OCI-LY1 (cell line): Measurements from ENCODE around the gene GPR45.

Experiments used
- EZH2 ChIP-seq: fragments of 200-600 bp; sonication (generic), shearing (Covaris generic); IDR thresholded peaks from 2 replicates; pipeline ENCODE4 v1.8.0; 2017; ENCODE audit warnings: borderline replicate concordance, mixed run types, mild to moderate bottlenecking, antibody characterized with exemption, low read length, moderate library complexity, mixed read lengths
- TF ChIP-seq, protein P1 (sequence below): fragments of 200-600 bp; sonication (generic), shearing (Covaris generic); IDR thresholded peaks from 2 replicates; pipeline ENCODE4 v1.5.1; 2017; ENCODE audit warnings: mild to moderate bottlenecking, antibody characterized with exemption, low read length, moderate library complexity, mixed read lengths

DNA sequence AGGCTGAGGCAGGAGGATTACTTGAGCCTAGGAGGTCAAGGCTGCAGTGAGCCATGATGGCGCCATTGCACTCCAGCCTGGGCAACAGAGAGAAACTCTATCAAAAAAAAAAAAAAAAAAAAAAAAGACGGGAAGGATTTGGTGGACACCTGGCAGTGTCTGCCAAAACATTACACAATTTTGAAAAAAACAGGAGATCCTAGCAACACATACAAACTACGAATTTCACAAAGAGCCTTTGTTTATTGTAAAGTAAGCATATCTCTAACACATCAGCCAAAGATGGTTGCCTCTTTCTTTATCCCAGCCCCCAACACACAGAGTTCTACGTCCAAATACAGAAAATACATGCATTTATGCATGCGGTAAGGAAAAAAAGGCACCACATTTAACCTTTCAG, 7.6 kb downstream of the GPR45 start:
- TF ChIP-seq, protein P1, sequence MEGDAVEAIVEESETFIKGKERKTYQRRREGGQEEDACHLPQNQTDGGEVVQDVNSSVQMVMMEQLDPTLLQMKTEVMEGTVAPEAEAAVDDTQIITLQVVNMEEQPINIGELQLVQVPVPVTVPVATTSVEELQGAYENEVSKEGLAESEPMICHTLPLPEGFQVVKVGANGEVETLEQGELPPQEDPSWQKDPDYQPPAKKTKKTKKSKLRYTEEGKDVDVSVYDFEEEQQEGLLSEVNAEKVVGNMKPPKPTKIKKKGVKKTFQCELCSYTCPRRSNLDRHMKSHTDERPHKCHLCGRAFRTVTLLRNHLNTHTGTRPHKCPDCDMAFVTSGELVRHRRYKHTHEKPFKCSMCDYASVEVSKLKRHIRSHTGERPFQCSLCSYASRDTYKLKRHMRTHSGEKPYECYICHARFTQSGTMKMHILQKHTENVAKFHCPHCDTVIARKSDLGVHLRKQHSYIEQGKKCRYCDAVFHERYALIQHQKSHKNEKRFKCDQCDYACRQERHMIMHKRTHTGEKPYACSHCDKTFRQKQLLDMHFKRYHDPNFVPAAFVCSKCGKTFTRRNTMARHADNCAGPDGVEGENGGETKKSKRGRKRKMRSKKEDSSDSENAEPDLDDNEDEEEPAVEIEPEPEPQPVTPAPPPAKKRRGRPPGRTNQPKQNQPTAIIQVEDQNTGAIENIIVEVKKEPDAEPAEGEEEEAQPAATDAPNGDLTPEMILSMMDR = no peak
- no peak for TF ChIP-seq EZH2
